Right kidney (tissue), 1 donor: Measurements from ENCODE around the gene TPD52L1.

ENCODE experiments used
- DNase-seq: peaks from one replicate; pipeline ENCODE4 v3.0.0-alpha.2; 2016

The TPD52L1 gene

GRCh38 chr6:125233202-125233601, 79.6 kb downstream of the TPD52L1 start:
- no peak for DNase-seq

DNA sequence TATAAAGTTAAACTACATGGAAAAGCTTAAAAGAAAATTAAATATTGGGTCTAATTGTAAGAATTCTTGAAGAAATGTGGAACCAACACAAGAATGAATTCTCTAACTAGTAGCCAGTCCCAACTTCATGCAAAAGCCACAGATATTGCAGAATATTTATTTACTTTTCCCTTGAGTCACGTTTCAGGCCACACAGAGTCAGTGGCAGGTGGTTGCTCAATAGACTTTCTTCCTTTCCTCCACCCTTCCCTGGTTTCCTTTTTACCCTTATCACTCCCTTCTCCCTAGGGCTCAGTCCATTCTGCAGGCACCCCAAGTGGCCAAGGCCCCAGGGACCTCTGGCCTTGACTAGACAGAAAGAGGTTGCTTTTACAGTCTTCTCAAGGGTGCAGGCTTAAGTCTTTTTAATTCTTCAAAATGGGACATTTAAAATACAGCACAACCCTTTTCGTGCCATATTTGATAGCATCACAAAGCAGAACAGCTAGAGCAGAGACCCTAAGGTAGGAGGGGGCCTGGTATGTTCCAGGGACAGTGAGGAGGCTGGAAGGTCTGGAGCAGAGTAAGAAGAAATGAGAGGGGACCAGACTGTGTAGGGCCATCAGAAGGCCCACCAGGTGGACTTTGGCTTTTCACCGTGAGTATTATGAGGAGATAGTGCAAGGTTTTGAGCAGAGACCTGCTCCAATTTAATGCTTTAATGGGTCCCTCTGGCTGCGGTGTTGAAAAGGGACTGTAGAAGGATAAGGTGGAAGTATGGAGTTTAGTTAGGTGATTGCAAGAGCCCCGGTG, 83.2 kb downstream of the TPD52L1 start:
- no peak for DNase-seq

- DNase-seq = no peak
Measured at GRCh38 chr6:125237764-125238163, 84.2 kb downstream of the TPD52L1 start.

GRCh38 chr6:125245109-125245508, 91.5 kb downstream of the TPD52L1 start:
- DNase-seq = no peak

GRCh38 chr6:125245523-125246264, 92.1 kb downstream of the TPD52L1 start:
- no peak for DNase-seq

- no peak for DNase-seq
Measured at GRCh38 chr6:125246566-125246965, 93.0 kb downstream of the TPD52L1 start.

DNA sequence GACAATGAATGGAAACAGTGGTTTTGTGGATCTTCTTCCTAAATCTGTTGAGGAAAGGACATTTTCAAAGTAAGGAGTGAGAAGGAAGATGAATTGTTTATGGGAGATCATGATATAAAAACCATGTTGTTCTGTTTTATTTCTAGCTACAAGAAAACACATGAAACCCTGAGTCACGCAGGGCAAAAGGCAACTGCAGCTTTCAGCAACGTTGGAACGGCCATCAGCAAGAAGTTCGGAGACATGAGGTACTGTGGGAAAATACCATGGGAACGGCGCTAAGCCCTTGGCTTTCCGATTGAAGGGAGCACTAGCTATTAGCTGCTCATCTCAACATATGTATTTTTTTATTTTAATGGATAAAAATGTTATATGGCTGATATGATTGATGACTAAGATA, 94.6 kb downstream of the TPD52L1 start:
- DNase-seq = no peak

- no peak for DNase-seq
Measured at GRCh38 chr6:125250511-125250910, 96.9 kb downstream of the TPD52L1 start.

DNA sequence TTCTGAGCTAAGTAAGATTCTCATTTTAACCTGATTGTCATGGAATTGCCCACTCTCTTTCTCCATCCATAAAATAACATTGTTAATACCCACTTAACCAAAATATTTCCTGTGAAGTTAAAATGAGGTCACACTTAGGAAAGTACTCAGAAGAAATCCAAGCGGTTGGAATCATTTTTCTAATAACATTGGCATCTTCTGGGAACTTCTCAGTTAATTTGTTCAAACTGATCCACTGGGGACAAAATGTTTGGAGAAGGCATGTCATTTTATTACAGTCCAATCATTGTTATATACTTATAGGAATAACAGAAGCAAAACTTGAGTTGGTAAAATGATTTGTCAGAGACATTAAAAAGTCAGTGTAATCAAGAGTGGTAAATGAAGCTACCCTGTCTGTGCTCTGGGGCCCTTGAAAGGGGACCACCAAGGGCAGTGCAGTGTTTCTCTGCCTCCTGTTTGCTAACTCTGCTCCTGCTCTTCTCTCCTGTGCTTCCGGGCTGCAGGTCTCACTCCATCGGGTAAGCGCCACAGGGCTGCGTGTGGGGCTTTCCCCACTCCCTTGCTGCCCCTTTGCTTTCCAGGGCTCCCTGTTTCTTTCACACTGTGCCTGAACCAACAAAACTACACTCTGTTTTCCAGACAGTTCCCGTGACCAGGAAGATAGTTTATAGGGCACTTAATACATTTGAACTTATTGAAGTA, 98.1 kb downstream of the TPD52L1 start:
- no peak for DNase-seq

- no peak for DNase-seq
Measured at GRCh38 chr6:125252891-125253290, 99.3 kb downstream of the TPD52L1 start.

DNA sequence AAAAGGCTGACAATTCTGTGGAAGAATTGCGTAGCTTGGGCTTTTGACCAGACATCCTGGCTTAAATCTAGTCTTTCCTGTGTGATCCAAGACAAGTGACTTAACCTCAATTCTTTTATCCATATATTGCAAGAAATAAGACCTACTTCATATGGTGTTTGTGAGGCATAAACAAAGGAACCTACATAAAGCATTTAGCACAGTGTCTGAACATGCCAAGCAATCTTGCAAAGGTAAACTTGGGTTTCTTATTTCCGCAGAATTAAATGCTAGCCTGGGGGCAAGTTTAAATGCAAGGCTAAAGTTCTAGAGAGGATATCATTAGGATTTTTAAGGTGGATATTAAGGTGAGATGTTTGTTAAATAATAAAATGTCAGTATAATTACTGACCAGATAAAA, 100.3 kb downstream of the TPD52L1 start:
- DNase-seq = no peak

- DNase-seq = no peak
Measured at GRCh38 chr6:125254321-125254720, 100.7 kb downstream of the TPD52L1 start.

DNA sequence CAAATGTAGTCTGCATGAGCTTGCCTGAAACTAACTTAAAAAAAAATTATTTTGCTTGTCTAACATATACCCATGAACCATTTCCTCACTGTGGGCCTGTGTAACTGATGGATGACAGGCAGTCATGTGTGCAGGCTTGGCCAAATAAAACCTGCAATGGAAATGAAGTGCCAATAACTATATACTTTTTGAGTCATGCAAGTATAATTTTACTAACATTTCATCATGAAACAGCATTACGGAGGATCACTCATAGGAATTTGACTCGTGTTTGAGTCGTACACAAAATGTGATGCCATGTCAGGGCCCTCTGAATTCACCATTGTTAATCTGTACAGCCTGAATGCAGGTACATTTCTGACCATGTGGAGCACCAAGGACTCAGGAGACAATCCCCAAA, 101.6 kb downstream of the TPD52L1 start:
- no peak for DNase-seq

DNA sequence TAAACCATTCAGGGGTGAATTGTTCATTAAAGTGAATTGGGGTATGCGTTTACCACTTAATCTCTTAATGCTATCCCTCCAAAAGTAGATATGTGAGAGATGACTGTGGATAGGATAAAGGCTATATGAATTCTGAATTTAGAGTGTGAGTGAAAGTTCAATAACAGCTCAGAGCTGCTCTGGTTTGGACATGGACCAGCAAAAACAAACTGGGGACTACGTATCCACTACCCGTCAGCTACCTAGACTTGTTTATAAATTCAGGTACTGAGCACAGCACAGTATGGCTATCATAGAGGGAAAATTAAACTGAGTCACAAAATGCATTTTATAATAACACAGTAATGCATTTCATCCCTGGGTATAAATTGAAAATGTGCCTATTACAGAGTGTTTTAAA, 103.8 kb downstream of the TPD52L1 start:
- DNase-seq = no peak

GRCh38 chr6:125258651-125259353, 105.2 kb downstream of the TPD52L1 start:
- DNase-seq = no peak

- no peak for DNase-seq
Measured at GRCh38 chr6:125259354-125259736, 105.8 kb downstream of the TPD52L1 start.

DNA sequence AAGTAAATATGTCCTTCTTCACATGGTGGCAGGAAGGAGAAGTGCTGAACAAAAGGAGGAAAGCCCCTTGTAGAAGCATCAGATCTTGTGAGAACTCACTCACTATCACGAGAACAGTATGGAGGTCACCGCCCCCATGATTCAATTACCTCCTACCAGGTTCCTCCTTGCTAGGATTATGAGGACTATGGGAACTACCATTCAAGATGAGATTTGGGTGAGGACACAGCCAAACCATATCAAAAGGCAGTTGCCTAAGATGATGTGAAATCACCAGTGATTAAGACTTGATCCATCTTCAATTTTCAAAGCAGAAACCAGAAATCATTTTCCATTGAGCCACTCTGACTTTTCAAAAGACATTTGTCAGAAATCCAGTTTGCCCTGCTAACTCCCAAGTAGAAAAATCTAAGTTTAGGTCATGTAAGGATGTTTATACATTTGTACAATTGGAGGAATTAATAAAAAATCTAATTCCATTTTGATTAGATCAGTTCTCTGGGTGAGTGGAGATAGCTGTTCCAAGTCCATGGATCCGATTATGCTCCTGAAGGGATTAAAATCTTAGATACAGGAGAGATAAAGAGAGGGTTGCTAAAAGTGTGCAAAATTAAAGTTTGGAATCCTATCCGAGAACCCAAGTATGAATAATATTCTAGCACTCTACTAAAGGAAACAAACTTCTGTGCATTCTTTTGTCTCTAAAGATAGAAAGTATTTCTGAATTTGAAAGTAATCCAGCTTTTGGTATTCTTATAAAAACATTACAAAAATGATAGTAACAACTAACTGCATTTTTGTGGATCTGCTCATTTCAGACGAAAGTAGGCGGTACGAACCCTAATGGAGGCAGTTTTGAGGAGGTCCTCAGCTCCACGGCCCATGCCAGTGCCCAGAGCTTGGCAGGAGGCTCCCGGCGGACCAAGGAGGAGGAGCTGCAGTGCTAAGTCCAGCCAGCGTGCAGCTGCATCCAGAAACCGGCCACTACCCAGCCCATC, 108.7 kb downstream of the TPD52L1 start:
- DNase-seq = no peak

DNA sequence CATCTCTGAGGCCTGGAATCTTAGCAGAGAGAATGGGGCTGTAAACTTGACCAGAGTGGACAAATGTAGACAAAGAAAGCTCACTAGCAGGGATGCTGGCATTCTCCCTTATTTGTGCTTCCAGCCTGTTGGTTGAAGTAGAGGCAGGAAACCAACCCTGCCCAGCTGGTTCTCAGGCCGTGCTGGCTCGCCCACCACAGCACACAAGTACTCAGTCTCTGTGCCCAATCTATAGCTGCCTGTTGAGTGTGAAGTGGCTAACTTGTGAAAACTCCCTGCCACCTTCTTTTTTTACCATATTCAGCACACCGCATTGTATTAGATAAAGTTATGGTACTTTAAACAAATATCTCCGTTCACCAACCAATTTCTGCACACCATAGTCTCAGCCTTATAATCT, 110.9 kb downstream of the TPD52L1 start:
- DNase-seq = no peak

DNA sequence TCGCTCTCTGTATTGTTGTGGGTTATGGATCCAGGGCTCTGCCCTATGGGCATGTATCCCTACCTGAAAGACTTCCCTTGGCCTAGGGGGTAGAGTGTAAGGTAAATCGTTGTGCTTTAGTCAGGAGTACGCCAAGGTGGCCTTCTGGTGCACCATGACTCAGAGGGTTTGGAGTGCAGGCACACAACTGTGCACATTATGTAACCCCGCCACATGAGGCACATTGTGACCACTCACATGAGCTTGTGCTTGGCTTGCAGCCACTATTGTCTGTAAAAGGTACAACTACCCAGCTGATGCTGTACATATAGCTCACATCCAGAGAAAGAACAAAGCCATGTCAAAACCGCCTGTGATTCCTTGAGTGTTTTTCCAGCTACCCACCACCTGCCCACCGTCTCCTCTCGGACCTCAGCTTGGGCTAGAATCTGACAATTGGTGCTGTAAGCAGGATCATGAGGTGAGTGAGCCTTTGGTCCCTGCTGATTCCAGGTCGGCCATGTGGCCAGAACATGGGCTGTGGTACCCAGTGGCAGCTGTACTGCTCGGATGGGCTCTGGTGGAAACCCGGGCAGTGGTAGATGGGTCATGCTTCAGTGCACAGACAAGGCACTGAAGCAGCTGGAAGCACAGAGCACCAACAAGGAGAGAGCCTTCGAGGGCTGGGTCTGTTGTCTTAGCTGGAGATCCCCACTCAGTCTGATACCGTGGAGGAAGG, 114.4 kb downstream of the TPD52L1 start:
- no peak for DNase-seq

DNA sequence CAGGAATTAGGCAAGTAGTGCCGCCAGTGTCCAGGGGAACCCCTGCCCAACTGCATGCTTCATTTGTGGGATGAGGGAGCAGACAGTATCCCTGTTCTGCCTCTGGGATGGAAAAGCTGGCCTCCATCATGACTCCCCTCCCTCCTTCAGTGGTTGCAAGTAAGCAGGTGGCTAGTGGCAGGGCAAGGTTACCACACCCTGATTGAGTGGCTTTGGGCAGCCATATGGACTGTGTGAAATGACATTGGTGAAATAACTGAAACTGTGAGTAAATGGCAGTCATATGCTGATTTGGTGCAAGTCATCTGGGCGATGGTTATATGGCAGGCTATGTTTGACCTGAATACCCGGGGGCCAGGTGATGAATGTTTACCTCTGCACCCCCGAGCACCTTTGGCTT, 115.2 kb downstream of the TPD52L1 start:
- no peak for DNase-seq
